Osteocyte (in vitro differentiated cells): ENCODE measurements around the gene PARD3B. TPM values are rescaled to one million over a fixed set of nuclear protein-coding genes. Genes with fewer than 3 reads are reported as not detected.

Source experiments
- DNase-seq: peaks from one replicate; pipeline ENCODE4 v3.0.0; 2021; ENCODE audit warnings: mixed read lengths; ENCODE audit not compliant: unreplicated experiment; ENCODE audit errors: extremely low spot score
- H3K27ac Mint-ChIP-seq: one replicate; pipeline ENCODE4 v1.8.0; 2021; ENCODE audit warnings: mild to moderate bottlenecking, mixed read lengths; ENCODE audit not compliant: unreplicated experiment
- H3K27me3 Mint-ChIP-seq: one replicate; pipeline ENCODE4 v1.8.0; 2021; ENCODE audit warnings: mixed read lengths; ENCODE audit not compliant: unreplicated experiment
- H3K36me3 Mint-ChIP-seq: one replicate; pipeline ENCODE4 v1.8.0; 2021; ENCODE audit warnings: mixed read lengths; ENCODE audit not compliant: unreplicated experiment
- H3K4me1 Mint-ChIP-seq: one replicate; pipeline ENCODE4 v1.8.0; 2021; ENCODE audit warnings: mixed read lengths; ENCODE audit not compliant: unreplicated experiment
- H3K4me3 Mint-ChIP-seq: one replicate; pipeline ENCODE4 v1.8.0; 2021; ENCODE audit warnings: mild to moderate bottlenecking, moderate library complexity, mixed read lengths; ENCODE audit not compliant: unreplicated experiment
- H3K9me3 Mint-ChIP-seq: one replicate; pipeline ENCODE4 v1.8.0; 2021; ENCODE audit warnings: mixed read lengths; ENCODE audit not compliant: unreplicated experiment
- CTCF ChIP-seq: fragments of 200-600 bp; sonication (generic); IDR thresholded peaks from 2 replicates; pipeline ENCODE4 v1.5.0; 2021; ENCODE audit warnings: antibody characterized with exemption, mild to moderate bottlenecking, moderate library complexity
- total RNA-seq: library from RNA; stranded (reverse); gene quantifications from 2 replicates; pipeline ENCODE4 v1.2.1, GENCODE V29; 2021

Gene PARD3B
- total RNA-seq, 1 donor from 2014 or later = 26.7 TPM

GRCh38 chr2:205510345-205510744, 965.1 kb downstream of the PARD3B start:
- TF ChIP-seq CTCF = no peak
- no peak overlapping the region for H3K27ac Mint-ChIP-seq
- H3K36me3 Mint-ChIP-seq = no peaks in the 10 kb centered on the region
- H3K9me3 Mint-ChIP-seq = peaks cover 4% of the 10 kb centered on the region
- H3K4me3 Mint-ChIP-seq = no peak overlapping the region
- H3K27me3 Mint-ChIP-seq = no peaks in the 10 kb centered on the region
- DNase-seq = no peak
- peaks cover 22% of the 10 kb centered on the region for H3K4me1 Mint-ChIP-seq

- DNase-seq = no peak
- H3K27ac Mint-ChIP-seq = peak overlapping the region; percentile 81
- H3K4me3 Mint-ChIP-seq = no peak overlapping the region
- TF ChIP-seq CTCF = no peak
- no peaks in the 10 kb centered on the region for H3K36me3 Mint-ChIP-seq
- H3K27me3 Mint-ChIP-seq = no peaks in the 10 kb centered on the region
- peaks cover 22% of the 10 kb centered on the region for H3K4me1 Mint-ChIP-seq
- H3K9me3 Mint-ChIP-seq = peaks cover 3% of the 10 kb centered on the region
Observed at GRCh38 chr2:205511221-205511620, 965.9 kb downstream of the PARD3B start.

GRCh38 chr2:205511641-205512040, 966.4 kb downstream of the PARD3B start:
- Mint-ChIP-seq H3K9me3 (no peaks in the 10 kb centered on the region), H3K36me3 (no peaks in the 10 kb centered on the region), H3K27me3 (no peaks in the 10 kb centered on the region), H3K4me3 (peak overlapping the region; percentile 8), H3K4me1 (peaks cover 22% of the 10 kb centered on the region), H3K27ac (peak overlapping the region; percentile 81)
- DNase-seq = no peak
- no peak for TF ChIP-seq CTCF

GRCh38 chr2:205520311-205520710, 975.0 kb downstream of the PARD3B start:
- DNase-seq = no peak
- no peak overlapping the region for H3K27ac Mint-ChIP-seq
- TF ChIP-seq CTCF = no peak
- no peaks in the 10 kb centered on the region for H3K4me1 Mint-ChIP-seq
- H3K4me3 Mint-ChIP-seq = no peak overlapping the region
- H3K36me3 Mint-ChIP-seq = peaks cover 3% of the 10 kb centered on the region
- H3K9me3 Mint-ChIP-seq = peaks cover 12% of the 10 kb centered on the region
- no peaks in the 10 kb centered on the region for H3K27me3 Mint-ChIP-seq

- Mint-ChIP-seq H3K4me1 (no peaks in the 10 kb centered on the region), H3K4me3 (no peak overlapping the region), H3K9me3 (peaks cover 3% of the 10 kb centered on the region), H3K27me3 (no peaks in the 10 kb centered on the region), H3K36me3 (no peaks in the 10 kb centered on the region), H3K27ac (no peak overlapping the region)
- no peak for TF ChIP-seq CTCF
- no peak for DNase-seq
Observed at GRCh38 chr2:205524656-205525055, 979.4 kb downstream of the PARD3B start.
